GM21528 (cell line): ENCODE data around the gene LRRK2.
A peak's percentile ranks its signal among the peaks of the same experiment; 100 is the strongest.
"Not testable (repeated sequence)": the region's sequence is repeated elsewhere in the genome, so short reads cannot be mapped to it uniquely, and the experiment has no call there.

ENCODE experiments used
- ATAC-seq: cut with Tn5 transposase; IDR thresholded peaks from one replicate; pipeline ENCODE4 v1.9.1; 2021; ENCODE audit warnings: mild to moderate bottlenecking, moderate library complexity; ENCODE audit not compliant: unreplicated experiment, low FRiP score

LRRK2 gene

DNA sequence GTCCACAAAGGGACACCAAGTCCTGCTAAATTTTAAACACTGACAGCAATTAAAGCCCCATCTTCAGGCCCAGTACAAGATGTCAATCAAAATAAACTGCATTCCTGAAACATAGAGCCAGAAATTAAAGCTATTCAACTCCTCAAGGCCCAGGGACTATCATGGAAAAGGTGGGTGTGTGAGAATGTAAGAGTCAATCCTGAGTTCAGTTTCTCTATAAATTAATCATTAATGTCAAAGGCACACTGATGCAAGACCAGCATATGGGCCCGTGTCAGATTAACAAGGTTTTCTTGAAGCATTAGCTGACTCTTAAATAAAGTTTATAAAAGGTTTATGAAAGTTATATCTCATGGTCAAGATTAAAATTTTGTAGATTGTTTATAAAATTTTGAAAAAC lies 13.6 kb upstream of the LRRK2 start:
- ATAC-seq, result not testable (repeated sequence)

DNA sequence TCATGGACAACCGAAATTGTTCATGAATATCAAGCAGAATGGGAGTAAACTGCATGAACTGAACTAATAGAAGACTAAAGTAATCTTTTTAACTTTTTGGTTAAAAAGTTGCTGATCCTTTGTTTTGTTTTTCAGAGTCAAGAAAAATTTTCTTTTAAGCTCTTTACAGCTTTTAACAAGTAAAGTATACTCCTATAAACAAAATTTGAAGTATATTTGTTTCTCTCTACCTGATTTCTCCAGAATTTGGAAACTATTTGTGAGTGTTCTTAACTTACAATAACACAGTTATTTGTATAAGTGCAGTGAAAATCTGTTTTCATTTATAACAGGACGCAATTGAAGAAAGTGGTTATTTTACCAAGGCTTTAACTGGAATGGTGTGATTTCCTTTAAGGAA lies 12.2 kb upstream of the LRRK2 start:
- ATAC-seq, result no peak

DNA sequence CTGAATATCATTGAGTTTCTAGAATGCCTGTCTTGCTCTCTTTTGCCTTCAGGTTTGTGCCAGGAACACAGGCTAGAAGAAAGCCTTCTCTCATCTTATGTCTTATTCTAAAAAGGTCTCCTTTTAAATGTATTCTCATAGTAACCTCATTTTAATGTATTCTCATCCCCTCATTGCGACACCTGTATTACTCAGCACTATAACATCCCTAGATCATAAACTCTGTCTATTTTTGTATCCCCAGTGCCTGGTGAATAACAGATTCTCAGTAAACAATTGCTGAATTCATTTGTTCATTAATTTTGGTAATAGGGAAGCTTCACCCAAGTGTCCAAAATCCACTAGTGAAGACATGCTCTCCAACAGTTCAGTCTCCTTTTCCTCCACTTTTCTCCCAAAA lies 8.8 kb upstream of the LRRK2 start:
- no peak for ATAC-seq

DNA sequence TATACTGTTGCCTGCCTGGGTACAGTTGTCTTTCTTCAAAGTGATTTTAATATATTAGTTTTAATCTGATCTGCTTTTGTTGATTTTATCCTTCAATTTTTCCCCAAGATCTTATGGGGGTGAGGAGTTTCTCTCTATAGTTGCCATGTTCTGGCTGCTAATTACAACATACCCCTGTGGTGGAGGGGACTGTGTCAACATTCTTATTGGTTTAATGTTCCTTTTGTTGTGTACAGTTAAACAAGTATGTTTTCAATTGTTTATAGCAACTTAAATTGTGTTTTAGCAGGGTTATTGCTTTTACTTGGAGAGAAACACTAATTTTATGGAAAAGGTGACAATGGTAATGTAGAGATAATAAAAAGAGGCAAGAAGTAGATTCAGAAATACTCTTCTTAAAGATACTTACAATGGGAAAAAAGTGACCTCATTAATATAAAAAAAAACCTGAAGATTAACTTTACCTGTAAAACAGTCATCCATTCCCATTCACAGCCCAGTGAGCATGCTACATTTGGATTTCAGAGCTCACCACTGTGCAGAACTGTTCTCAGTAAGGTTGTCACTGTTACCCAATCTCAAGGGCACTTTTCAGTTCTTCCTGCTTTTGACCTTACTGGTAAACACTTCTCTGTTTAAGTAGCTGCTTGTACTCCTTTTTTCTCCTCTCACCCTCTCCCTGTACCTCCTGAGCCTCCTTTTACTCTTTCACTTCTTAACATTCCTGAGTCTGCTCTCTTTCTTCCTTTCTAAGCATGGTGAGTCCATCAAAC lies 8.1 kb upstream of the LRRK2 start:
- no peak for ATAC-seq

DNA sequence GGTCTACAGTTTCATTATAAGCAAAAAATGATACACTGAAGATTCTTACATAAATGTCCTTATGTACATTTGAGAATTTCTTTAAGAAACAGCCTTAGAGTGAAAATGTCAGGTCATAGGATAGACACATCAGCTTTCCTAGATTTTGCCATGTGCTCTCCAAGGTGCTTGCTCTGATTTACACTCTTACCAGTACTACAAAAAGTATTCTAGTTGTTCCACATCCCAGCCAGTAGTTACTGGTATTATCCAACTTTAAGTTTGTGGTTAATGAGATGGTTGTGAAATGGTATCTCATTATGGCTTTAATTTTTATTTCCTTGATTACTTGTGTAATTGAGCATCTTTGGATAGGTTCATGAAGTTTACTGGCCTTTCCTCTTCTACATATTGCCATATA lies 5.0 kb upstream of the LRRK2 start:
- ATAC-seq, result no peak

DNA sequence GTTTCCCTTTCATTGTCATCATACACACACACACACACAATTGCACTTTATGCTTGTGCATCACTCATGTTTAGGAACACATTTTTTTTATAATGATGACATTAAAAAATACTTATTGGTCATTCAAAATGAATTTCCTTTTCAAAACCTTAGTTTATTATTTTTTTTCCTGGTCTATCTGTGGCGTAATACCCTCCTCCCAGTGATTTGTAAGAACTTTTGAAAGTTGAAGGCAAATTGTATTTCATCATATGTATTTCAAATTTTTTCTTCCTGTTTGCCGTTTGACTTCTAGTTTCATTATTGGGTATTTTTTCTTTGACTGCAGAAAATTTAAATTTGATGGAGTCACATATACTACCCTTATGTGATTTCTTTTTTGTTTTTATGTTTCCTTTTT lies 2.5 kb upstream of the LRRK2 start:
- no peak for ATAC-seq

DNA sequence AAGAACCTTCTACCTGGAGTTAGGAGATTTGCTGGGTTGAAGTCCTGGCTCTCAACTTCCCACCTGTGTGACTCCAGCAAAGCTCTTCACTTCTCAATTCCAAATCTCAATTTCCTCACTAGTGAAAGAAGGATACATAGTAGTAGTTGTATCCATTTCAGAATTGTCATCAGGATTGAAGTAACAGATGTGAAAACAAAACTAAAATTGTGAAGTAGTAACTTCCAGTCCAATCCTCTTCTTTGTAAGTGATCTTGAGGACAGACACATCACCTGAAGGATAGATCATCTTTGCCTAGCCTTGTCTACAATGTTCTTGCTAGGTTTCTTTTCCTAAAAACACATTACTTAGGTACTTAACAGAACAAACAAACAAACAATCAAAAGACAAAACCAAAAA lies 1.2 kb upstream of the LRRK2 start:
- ATAC-seq, result no peak

DNA sequence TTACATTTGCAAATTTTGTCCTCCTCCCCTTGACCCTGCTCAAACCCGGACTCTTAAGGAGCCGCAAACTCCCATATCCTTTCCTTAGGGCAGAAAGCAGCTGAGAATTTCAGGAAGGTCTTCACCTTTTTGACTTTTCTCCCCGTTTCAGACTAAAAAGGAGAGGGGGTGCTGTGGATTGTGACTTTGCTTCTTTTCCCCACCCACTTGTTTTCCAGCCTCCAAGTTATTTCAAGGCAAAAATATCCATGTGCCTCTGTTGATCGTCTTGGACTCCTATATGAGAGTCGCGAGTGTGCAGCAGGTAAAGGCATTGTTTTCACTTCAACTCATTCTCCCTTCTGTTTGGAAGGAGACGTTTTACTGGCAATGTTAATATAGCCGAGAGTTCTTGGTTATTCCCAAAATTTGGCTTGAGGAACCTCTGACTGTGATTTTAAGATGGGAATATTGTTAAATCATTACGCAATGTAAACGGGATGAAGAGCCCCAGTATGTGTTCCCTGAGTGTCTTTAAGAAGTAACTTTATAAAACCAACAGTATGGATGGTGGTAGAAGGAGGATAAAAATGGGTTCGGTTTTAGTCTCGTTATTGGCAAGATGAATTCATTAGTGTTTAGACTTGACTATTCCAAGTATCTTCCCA lies 663 bp downstream of the LRRK2 start:
- ATAC-seq, result no peak

DNA sequence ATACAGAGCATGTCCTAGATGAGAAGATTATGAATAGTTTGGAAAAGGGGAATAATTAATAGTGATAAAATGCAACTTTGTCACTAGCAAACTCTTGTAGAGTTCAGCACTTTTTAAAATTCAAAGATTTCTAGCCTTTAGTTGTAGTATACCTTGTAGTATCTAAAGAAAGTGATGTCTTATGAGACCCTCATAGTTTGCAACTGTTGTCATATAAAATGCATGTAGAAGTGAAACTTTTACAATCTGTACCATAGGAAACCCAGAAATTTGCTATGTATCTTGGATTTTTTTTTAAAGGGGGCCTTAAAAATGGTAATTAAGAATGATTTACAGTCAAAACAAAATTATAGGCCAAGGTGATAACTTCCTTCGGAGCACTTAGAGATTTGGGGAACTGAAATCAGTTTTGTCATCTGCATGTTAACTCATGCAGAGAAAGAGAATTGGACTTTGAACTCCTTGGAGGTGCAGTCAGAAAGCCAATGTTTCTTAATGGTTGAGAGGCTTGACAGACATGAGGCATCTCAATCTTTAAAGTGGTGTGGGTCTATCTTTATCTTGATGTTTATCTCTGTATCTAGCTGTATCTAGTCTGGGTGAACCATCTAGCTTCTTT lies 1.3 kb downstream of the LRRK2 start:
- peak; percentile 69 for ATAC-seq

DNA sequence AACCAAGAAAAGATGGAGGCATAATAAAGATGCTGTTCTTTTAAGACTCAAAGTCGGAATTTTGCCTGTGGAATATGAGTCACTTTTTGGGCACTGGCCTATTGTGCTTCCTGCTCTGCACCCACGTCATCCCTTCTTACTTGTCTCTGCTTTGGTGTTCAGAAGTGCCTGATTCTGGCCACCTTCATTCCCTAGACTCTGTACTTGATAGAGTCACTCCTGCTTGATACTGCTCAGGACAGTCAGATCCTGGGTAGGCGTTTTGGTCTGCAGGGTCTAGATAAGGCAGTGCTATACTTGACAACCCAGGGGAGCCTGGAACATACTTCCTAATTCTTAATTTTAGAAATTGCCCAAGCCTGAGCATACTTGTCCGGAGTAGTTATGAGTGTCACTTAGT lies 1.9 kb downstream of the LRRK2 start:
- peak; percentile 23 for ATAC-seq

DNA sequence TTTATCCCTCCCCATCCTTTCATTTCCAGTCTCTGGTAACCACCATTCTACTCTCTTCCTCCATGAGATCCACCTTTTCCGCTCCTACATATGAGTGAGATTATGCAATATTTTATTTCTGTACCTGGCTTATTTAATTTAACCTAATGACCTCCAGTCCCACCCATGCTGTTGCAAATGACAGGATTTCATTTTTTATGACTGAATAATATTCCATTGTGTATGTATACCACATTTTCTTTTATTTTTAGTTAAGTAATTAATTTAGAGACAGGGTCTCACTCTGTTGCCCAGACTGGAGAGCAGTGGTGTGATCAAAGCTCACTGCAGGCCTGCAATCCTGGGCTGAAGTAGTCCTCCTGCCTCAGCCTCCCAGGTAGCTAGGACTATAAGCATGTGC lies 2.6 kb downstream of the LRRK2 start:
- ATAC-seq, result no peak

DNA sequence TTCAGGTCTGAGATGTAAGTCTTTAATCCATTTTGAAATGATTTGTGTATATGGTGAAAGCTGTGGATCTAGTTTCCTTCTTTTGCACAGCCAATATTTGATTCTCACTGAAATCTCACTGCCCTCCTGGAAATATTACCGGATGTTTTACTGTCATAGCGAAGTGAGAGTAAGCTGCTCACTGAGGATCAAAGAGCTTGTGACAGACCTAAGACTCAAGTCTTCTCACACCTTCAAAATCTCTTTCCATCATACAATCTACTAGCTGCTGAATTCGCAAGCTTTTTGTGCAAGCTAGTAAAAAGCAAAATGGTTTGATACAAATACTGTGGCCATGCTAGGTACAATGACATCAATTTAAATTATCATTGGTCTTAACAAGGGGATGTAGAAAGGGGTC lies 3.9 kb downstream of the LRRK2 start:
- ATAC-seq, result no peak

DNA sequence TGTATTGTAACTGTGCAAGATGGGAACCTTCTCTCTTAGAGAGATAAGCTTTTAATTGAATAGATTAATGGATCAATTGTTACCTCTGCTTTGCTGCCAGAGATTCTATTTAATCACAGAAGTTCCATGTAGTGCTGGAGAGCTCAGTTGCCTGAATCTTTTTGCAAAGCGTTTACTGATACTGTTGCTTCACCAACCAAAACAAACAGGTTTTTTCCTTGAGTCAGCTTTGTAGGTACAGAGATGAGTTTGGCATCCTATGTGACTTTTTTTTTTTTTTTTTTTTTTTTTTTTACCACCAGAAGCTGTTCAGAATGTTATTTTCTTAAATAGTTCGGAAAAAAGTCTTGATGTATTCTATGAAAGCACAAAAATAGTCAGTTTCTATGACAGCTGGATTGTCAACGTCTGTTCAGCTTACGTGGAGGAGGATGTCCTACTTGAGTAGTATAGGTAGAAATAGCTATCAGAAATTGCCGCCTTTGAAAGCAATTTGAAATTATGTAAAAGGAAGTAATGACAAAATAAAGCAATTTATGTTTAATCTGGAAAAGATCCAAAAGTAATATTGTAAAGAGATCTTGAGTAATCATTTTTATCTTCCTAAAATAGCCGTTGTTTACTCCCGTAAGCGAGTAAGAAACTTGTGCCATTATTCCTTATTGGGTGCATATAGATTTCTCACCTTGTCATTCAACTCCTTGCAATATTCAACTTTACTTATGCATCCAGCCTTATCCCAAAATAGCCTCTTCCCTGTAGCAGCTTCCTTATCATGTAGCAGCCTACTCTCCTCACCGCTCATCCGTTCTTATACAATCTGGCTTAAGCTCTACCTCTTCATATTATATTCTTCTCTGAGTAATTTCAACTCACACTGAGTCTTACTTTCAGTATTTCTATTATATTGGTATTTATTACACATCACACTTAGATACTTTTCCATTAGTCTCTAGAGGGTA lies 5.2 kb downstream of the LRRK2 start:
- no peak for ATAC-seq

DNA sequence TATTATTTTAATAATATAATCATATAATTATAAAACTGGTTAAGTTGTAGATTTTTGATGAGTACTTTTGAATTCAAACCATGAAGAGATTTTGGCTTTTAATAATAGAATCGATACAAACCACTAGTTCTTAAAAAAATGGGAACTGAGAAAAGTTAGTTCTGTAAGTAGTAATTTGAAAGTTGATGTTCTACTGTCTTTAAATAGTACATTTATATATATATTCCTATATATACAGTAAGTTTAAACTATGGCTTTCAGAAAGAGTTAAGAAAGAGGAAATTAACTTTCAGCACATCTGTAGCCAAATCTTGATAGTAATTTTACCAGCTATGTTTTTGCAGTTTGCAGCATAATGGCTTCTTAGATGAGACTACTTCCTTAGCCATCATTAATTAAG lies 7.8 kb downstream of the LRRK2 start:
- peak; percentile 51 for ATAC-seq

DNA sequence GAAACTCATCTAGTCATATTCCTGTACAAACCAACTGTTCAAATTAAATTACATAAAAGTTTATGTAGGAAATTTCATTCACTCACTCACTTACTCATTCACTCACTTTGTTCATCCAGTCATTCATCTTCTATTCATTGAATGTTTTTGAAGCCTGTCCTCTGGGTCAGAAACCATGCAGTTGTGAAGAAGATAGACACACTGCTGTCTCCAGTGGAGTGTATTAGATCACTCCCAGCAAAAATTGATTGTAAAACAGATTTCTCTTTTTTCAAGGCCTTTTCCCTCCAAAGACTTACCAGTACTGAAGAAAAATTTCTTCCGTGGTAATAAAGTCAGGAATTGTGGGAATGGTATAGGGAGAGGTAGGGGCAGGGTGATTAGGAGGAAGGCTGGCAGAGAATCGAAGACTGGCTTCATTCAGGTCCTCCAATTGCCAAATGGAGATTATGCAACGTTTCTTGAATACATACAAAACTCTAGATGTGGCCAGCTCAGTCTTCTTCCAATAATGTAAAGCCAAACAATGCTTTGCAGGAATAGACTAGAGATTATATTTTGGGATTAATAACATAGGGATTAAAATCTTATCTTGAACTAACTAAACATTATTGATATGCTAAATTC lies 9.1 kb downstream of the LRRK2 start:
- ATAC-seq, result no peak

DNA sequence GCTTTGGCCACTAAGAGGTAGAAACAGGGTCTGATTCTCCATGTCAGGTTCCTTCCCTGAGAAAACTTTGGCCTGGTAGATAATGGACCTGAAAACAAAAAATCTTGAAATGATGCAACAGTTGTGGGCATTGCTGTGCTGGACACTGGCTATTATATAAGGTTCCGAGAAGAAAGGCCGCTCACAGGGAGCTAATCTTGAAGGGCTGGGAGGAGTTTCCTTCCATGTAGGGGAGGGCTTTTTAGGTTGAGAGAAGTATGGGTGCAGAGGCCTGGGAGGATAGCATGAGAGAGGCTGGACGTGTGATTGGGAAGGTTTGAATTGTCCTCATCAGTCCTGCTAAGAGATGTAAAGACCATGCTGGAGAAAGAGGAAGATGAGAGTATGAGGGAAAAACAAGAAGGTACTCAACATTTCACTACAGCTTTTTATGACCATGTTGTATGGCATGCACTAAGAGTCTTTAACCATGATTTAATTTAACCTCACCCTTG lies 11.6 kb downstream of the LRRK2 start:
- ATAC-seq, result no peak

DNA sequence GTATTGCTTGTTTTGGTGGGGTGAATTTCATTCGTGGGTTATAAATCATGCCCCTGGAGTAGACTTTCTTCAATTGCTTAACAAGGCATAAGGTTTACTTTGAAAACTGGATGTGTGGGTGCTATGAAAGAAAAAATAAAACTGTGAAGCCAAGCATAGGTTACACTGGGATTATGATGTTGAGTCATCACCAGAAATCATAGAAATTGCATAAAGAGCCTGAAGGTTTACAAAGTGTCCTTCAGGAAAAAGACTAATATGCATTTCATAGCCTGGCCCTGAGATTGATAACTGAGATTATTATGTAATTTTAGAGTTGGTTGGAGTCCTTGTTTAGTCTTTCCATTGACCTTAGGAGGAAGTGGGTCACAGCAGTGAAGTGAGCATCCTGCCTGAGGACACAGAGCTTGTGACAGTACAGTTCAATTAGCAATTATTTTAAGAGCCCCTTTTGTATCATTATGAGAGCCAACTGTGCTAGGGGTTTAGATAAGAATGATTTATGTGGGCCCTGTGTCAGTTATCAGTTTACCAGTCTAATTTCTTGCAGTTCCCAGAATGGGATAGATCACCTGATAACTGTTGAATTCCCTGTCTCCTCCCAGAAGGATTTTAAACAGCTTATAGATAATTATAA lies 13.6 kb downstream of the LRRK2 start:
- no peak for ATAC-seq

DNA sequence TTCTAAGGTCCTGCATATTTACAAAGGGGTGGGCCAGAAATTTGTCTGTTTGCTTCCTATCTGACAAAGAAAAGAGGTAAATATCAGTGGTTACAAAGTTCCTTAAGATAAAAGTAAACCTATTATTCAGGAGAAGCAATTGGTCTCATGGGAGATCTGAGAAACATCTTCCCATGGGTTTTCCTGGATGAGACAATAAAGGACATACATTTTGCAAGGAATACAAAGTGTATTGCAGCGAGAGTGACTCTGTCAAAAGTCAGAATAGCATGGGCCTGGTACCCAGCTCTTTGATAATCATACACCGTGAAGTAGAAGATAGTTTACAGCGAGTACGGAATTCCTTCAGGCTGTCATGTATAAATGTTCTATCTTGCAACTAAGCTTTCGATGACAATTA lies 14.2 kb downstream of the LRRK2 start:
- no peak for ATAC-seq

DNA sequence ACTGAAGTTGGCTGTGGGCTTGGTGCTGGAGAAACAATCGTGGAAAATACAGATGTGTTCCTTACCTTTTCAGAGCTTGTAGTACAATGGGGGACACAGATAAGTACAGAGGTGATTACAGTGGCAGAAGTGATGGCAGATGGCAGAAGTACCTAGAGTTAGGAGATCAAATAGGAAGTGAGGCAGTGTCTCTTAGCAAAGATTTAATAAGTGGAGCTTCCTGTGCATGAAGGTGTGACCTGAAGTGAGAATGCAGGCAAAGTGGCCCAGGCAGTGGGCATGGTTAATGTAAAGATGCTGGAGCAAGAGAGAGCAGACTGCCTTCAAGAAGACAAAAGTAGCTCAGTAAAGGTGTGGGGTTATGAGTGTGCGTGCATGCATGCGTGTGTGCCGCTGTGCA lies 16.0 kb downstream of the LRRK2 start:
- no peak for ATAC-seq

DNA sequence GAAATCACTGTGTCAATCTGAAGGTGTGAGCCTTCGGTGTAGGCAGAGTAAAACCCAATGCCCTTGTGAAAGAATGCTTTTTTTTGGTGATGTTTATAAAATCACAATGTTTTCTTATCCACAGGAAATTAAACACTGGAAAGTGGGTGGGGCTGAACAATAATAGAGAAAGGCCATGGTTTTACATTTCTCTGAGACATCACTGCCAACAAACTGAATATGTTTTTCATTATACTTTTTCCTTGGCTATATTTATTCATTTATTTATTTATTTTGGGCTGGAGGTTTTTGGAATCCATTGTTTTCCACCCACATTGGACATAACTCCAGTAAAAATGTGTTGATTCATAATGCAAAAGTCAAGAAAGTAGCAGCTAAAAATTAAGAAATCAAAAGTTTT lies 16.9 kb downstream of the LRRK2 start:
- ATAC-seq, result no peak
